ENCODE results near the gene MIEF1. TPM values are rescaled to one million over a fixed set of nuclear protein-coding genes. Genes with fewer than 3 reads are reported as not detected.

MIEF1 gene
- total RNA-seq, 2 donors from 2014 or later = 14.4 to 22.1 TPM

- Histone ChIP-seq H3K27ac (no peak overlapping the region), H3K4me1 (peaks cover 0 to 8% of the 10 kb centered on the region in 2 donors), H3K27me3 (no peaks in the 10 kb centered on the region), H3K4me3 (no peak overlapping the region), H3K9me3 (no peaks in the 10 kb centered on the region), H3K36me3 (no peaks in the 10 kb centered on the region)
- TF ChIP-seq, protein P1, sequence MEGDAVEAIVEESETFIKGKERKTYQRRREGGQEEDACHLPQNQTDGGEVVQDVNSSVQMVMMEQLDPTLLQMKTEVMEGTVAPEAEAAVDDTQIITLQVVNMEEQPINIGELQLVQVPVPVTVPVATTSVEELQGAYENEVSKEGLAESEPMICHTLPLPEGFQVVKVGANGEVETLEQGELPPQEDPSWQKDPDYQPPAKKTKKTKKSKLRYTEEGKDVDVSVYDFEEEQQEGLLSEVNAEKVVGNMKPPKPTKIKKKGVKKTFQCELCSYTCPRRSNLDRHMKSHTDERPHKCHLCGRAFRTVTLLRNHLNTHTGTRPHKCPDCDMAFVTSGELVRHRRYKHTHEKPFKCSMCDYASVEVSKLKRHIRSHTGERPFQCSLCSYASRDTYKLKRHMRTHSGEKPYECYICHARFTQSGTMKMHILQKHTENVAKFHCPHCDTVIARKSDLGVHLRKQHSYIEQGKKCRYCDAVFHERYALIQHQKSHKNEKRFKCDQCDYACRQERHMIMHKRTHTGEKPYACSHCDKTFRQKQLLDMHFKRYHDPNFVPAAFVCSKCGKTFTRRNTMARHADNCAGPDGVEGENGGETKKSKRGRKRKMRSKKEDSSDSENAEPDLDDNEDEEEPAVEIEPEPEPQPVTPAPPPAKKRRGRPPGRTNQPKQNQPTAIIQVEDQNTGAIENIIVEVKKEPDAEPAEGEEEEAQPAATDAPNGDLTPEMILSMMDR (IDR thresholded peaks at IDR 0.05) = no peak
- no peak for DNase-seq (ENCODE audit: low spot score)
Measured at GRCh38 chr22:39482768-39483167, 19.3 kb upstream of the MIEF1 start.

- Histone ChIP-seq H3K27me3 (no peaks in the 10 kb centered on the region), H3K4me3 (no peak overlapping the region), H3K27ac (no peak overlapping the region), H3K4me1 (peaks cover 0 to 12% of the 10 kb centered on the region in 2 donors), H3K9me3 (no peaks in the 10 kb centered on the region), H3K36me3 (no peaks in the 10 kb centered on the region)
- TF ChIP-seq, protein P1 (IDR thresholded peaks at IDR 0.05) = no peak
- no peak for DNase-seq (ENCODE audit: low spot score)
Measured at GRCh38 chr22:39486951-39487825, 14.9 kb upstream of the MIEF1 start.

DNA sequence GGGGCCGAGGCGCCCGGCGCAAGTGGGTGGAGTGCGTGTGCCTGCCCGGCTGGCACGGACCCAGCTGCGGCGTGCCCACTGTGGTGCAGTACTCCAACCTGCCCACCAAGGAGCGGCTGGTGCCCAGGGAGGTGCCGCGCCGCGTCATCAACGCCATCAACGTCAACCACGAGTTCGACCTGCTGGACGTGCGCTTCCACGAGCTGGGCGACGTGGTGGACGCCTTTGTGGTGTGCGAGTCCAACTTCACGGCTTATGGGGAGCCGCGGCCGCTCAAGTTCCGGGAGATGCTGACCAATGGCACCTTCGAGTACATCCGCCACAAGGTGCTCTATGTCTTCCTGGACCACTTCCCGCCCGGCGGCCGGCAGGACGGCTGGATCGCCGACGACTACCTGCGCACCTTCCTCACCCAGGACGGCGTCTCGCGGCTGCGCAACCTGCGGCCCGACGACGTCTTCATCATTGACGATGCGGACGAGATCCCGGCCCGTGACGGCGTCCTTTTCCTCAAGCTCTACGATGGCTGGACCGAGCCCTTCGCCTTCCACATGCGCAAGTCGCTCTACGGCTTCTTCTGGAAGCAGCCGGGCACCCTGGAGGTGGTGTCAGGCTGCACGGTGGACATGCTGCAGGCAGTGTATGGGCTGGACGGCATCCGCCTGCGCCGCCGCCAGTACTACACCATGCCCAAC is 14.1 kb upstream of the MIEF1 start:
- TF ChIP-seq, protein P1 (IDR thresholded peaks at IDR 0.05) = no peak

GRCh38 chr22:39488563-39489083 is 13.5 kb upstream of the MIEF1 start:
- H3K27me3 ChIP-seq = no peaks in the 10 kb centered on the region
- H3K36me3 ChIP-seq = no peaks in the 10 kb centered on the region
- DNase-seq (ENCODE audit: low spot score) = no peak
- no peak overlapping the region for H3K27ac ChIP-seq
- no peaks in the 10 kb centered on the region for H3K9me3 ChIP-seq
- H3K4me3 ChIP-seq = no peak overlapping the region
- H3K4me1 ChIP-seq = peaks cover 0 to 12% of the 10 kb centered on the region in 2 donors
- TF ChIP-seq, protein P1 (IDR thresholded peaks at IDR 0.05) = no peak

More for the DNA sequence above, 14.1 kb upstream of the MIEF1 start:
- H3K9me3 ChIP-seq = no peaks in the 10 kb centered on the region
- no peak overlapping the region for H3K27ac ChIP-seq
- H3K27me3 ChIP-seq = no peaks in the 10 kb centered on the region
- H3K4me1 ChIP-seq = peaks cover 0 to 12% of the 10 kb centered on the region in 2 donors
- no peak for DNase-seq (ENCODE audit: low spot score)
- H3K36me3 ChIP-seq = no peaks in the 10 kb centered on the region
- no peak overlapping the region for H3K4me3 ChIP-seq

- no peak overlapping the region for H3K27ac ChIP-seq
- no peaks in the 10 kb centered on the region for H3K36me3 ChIP-seq
- peaks cover 0 to 12% of the 10 kb centered on the region in 2 donors for H3K4me1 ChIP-seq
- TF ChIP-seq, protein P1 (IDR thresholded peaks at IDR 0.05) = no peak
- no peak overlapping the region for H3K4me3 ChIP-seq
- DNase-seq (ENCODE audit: low spot score) = no peak
- H3K9me3 ChIP-seq = no peaks in the 10 kb centered on the region
- no peaks in the 10 kb centered on the region for H3K27me3 ChIP-seq
Measured at GRCh38 chr22:39489094-39490068, 12.7 kb upstream of the MIEF1 start.
